ENCODE measurements around the gene NOP58. TPM values are rescaled to one million over a fixed set of nuclear protein-coding genes. Genes with fewer than 3 reads are reported as not detected.

The NOP58 gene
- total RNA-seq, 1 donor from 2014 or later = 44.1 TPM

GRCh38 chr2:202249521-202250253 lies 15.9 kb upstream of the NOP58 start:
- H3K27me3 Mint-ChIP-seq (ENCODE audit: unreplicated experiment) = peaks cover 3% of the 10 kb centered on the region
- H3K27ac Mint-ChIP-seq (ENCODE audit: unreplicated experiment) = no peak overlapping the region
- peaks cover 3% of the 10 kb centered on the region for H3K4me1 Mint-ChIP-seq (ENCODE audit: unreplicated experiment)
- no peak for DNase-seq (ENCODE audit: extremely low spot score, unreplicated experiment)
- no peaks in the 10 kb centered on the region for H3K36me3 Mint-ChIP-seq (ENCODE audit: unreplicated experiment)
- H3K9me3 Mint-ChIP-seq (ENCODE audit: unreplicated experiment) = no peaks in the 10 kb centered on the region
- TF ChIP-seq CTCF (IDR thresholded peaks at IDR 0.05) = no peak
- no peak overlapping the region for H3K4me3 Mint-ChIP-seq (ENCODE audit: unreplicated experiment)

GRCh38 chr2:202251494-202251893 lies 14.1 kb upstream of the NOP58 start:
- Mint-ChIP-seq H3K4me1 (ENCODE audit: unreplicated experiment) (peaks cover 3% of the 10 kb centered on the region), H3K4me3 (ENCODE audit: unreplicated experiment) (no peak overlapping the region), H3K27ac (ENCODE audit: unreplicated experiment) (no peak overlapping the region), H3K9me3 (ENCODE audit: unreplicated experiment) (no peaks in the 10 kb centered on the region), H3K27me3 (ENCODE audit: unreplicated experiment) (no peaks in the 10 kb centered on the region), H3K36me3 (ENCODE audit: unreplicated experiment) (no peaks in the 10 kb centered on the region)
- TF ChIP-seq CTCF (IDR thresholded peaks at IDR 0.05) = no peak
- DNase-seq (ENCODE audit: extremely low spot score, unreplicated experiment) = no peak

GRCh38 chr2:202261531-202261930 lies 4.0 kb upstream of the NOP58 start:
- Mint-ChIP-seq H3K4me3 (ENCODE audit: unreplicated experiment) (no peak overlapping the region), H3K27me3 (ENCODE audit: unreplicated experiment) (no peaks in the 10 kb centered on the region), H3K4me1 (ENCODE audit: unreplicated experiment) (peaks cover 4% of the 10 kb centered on the region), H3K27ac (ENCODE audit: unreplicated experiment) (no peak overlapping the region), H3K36me3 (ENCODE audit: unreplicated experiment) (no peaks in the 10 kb centered on the region), H3K9me3 (ENCODE audit: unreplicated experiment) (no peaks in the 10 kb centered on the region)
- no peak for TF ChIP-seq CTCF (IDR thresholded peaks at IDR 0.05)
- DNase-seq (ENCODE audit: extremely low spot score, unreplicated experiment) = no peak

GRCh38 chr2:202267495-202267894 lies 1.9 kb downstream of the NOP58 start:
- Mint-ChIP-seq H3K4me1 (ENCODE audit: unreplicated experiment) (peaks cover 30% of the 10 kb centered on the region), H3K27ac (ENCODE audit: unreplicated experiment) (no peak overlapping the region), H3K36me3 (ENCODE audit: unreplicated experiment) (no peaks in the 10 kb centered on the region), H3K4me3 (ENCODE audit: unreplicated experiment) (no peak overlapping the region), H3K9me3 (ENCODE audit: unreplicated experiment) (no peaks in the 10 kb centered on the region), H3K27me3 (ENCODE audit: unreplicated experiment) (no peaks in the 10 kb centered on the region)
- TF ChIP-seq CTCF (IDR thresholded peaks at IDR 0.05) = no peak
- DNase-seq (ENCODE audit: extremely low spot score, unreplicated experiment) = no peak

- no peaks in the 10 kb centered on the region for H3K27me3 Mint-ChIP-seq (ENCODE audit: unreplicated experiment)
- no peak overlapping the region for H3K27ac Mint-ChIP-seq (ENCODE audit: unreplicated experiment)
- DNase-seq (ENCODE audit: extremely low spot score, unreplicated experiment) = peak; percentile 68
- peaks cover 30% of the 10 kb centered on the region for H3K4me1 Mint-ChIP-seq (ENCODE audit: unreplicated experiment)
- H3K36me3 Mint-ChIP-seq (ENCODE audit: unreplicated experiment) = no peaks in the 10 kb centered on the region
- no peaks in the 10 kb centered on the region for H3K9me3 Mint-ChIP-seq (ENCODE audit: unreplicated experiment)
- H3K4me3 Mint-ChIP-seq (ENCODE audit: unreplicated experiment) = no peak overlapping the region
- TF ChIP-seq CTCF (IDR thresholded peaks at IDR 0.05) = no peak
These were observed 4.0 kb downstream of the NOP58 start for GRCh38 chr2:202269585-202269984.
